GM10266 (cell line): ENCODE data around the gene RPL38.

Experiments used
- DNase-seq: peaks from one replicate; pipeline ENCODE4 v3.0.0; 2012; ENCODE audit errors: extremely low spot score
- TF ChIP-seq, protein P1 (sequence below): IDR thresholded peaks from 2 replicates; pipeline ENCODE4 v1.5.1; 2012; ENCODE audit warnings: mild to moderate bottlenecking, low read depth; ENCODE audit not compliant: control insufficient read depth, insufficient read depth; ENCODE audit errors: missing control alignments

Gene RPL38

DNA sequence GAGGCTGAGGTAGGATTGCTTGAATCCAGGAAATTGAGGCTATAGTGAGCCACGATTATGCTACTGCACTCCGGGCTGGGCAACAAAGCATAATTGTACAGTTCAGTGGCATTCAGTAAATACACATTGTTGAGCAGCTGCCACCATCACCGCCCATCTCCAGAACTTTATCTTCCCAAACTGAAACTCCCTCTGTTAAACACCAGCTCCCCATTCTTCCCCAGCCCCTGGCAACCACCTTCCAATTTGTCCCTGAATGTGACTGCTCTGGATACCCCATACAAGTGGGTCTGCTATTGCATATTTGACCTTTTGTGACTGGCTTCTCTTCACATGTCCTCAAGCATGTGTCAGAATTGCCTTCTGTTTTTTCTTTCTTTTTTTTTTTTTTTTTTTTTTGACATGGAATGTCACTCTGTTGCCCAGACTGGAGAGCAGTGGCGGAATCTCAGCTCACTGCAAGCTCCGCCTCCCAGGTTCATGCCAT, 2.9 kb downstream of the RPL38 start:
- no peak for DNase-seq
- TF ChIP-seq, protein P1, sequence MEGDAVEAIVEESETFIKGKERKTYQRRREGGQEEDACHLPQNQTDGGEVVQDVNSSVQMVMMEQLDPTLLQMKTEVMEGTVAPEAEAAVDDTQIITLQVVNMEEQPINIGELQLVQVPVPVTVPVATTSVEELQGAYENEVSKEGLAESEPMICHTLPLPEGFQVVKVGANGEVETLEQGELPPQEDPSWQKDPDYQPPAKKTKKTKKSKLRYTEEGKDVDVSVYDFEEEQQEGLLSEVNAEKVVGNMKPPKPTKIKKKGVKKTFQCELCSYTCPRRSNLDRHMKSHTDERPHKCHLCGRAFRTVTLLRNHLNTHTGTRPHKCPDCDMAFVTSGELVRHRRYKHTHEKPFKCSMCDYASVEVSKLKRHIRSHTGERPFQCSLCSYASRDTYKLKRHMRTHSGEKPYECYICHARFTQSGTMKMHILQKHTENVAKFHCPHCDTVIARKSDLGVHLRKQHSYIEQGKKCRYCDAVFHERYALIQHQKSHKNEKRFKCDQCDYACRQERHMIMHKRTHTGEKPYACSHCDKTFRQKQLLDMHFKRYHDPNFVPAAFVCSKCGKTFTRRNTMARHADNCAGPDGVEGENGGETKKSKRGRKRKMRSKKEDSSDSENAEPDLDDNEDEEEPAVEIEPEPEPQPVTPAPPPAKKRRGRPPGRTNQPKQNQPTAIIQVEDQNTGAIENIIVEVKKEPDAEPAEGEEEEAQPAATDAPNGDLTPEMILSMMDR = no peak

- DNase-seq = peak; percentile 85
- TF ChIP-seq, protein P1 = peak; percentile 91
These were observed 7.0 kb downstream of the RPL38 start for GRCh38 chr17:74210191-74211140.

GRCh38 chr17:74211141-74211911, 7.8 kb downstream of the RPL38 start:
- TF ChIP-seq, protein P1 = no peak
- no peak for DNase-seq

DNA sequence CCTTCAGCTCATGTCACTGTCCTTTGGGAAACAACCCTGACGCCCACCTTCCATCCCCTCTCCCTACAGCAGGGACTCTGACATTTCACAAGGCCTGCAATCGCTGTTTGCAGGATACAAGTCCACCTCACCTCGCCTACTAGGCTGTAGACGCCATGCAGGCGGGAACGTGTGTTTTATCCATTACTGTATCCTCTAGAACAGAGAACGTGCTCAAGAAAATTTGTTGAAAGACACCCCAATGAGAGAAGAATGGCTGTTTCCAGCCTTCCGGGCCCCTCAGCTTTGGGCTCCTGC, 8.4 kb downstream of the RPL38 start:
- TF ChIP-seq, protein P1 = no peak
- no peak for DNase-seq

DNA sequence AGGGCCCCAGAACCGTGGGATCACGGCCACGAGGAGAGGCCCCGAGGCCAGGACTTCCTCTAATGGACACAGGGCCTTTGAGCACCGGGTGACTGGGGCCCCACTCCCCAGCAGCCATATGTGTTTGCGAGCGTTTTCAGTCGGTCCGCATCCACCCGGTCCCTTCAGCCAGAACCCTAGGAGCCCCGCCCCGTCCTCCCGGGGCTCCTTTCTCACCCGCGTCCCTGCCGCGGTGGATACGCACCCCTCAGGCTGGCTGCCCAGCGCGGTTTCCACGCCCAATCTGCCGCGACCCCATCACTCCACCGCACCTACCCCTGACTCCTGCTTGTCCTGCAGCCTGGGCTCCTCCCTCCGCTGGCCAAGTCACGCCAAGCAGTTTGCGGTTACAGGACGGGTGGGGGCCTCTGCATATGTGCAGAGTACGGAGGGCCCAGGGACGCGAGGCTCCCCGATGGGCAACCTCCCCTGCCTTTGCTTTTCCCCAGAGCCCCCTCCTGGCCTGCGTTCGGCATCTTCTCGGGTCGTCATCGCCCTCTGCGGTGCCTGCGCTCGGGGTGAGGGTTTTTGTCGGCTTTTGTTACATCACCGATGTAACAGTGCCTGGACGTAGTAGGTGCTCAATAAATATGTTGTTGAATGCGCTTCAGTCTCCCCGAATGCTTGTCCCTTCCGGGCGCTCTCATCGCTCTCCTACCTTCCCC, 8.9 kb downstream of the RPL38 start:
- TF ChIP-seq, protein P1 = no peak
- no peak for DNase-seq

- TF ChIP-seq, protein P1 = peak; percentile 38
- peak; percentile 81 for DNase-seq
These were observed 9.7 kb downstream of the RPL38 start, which contains the start of gene TTYH2 for GRCh38 chr17:74212913-74213791. Gene TTYH2, plus strand, starts transcription at chr17:74213571. Its CDS starts 17 bp downstream, at chr17:74213588.
